A673 (cell line): ENCODE measurements around the gene NBPF20.
"Not testable (repeated sequence)": the region's sequence is repeated elsewhere in the genome, so short reads cannot be mapped to it uniquely, and the experiment has no call there.

Experiments
- EZH2 ChIP-seq: fragments of 200-600 bp; sonication (generic); IDR thresholded peaks from 2 replicates; pipeline ENCODE4 v1.6.1; 2017; ENCODE audit warnings: borderline replicate concordance, low read depth, mild to moderate bottlenecking, mixed read lengths, antibody characterized with exemption, low read length; ENCODE audit not compliant: poor library complexity, severe bottlenecking
- TF ChIP-seq, protein P1 (sequence below): fragments of 300-800, 200-600 bp; sonication (generic); conservative IDR thresholded peaks from 2 replicates; pipeline ENCODE4 v1.5.1; 2017; ENCODE audit warnings: low read depth, mild to moderate bottlenecking, antibody characterized with exemption, low read length, moderate library complexity, mixed read lengths

DNA sequence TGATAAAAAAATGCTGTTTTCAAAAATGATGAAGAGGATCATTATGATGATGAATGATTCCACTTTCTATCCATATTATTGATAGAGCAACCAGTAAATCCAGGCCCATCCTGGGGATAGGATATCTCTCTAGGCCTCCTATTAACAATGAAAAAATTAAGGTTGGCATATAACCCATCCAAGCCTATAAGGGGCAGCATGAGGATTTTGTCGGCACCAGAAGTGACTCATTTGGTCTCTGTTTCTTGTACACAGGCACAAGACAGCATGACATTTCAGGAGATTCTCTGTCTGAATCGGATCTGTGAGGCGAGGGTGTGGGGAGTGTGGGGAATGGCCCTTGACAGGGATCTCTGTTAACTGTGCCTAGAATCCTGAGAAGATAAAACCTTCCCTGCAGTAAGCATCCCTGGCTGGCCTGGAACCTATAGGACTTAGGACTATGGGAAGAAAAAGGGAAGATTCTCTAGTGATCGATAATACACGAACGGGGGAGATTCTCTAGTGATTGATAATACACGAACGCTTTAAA is 49.5 kb upstream of the NBPF20 start:
- TF ChIP-seq, protein P1, sequence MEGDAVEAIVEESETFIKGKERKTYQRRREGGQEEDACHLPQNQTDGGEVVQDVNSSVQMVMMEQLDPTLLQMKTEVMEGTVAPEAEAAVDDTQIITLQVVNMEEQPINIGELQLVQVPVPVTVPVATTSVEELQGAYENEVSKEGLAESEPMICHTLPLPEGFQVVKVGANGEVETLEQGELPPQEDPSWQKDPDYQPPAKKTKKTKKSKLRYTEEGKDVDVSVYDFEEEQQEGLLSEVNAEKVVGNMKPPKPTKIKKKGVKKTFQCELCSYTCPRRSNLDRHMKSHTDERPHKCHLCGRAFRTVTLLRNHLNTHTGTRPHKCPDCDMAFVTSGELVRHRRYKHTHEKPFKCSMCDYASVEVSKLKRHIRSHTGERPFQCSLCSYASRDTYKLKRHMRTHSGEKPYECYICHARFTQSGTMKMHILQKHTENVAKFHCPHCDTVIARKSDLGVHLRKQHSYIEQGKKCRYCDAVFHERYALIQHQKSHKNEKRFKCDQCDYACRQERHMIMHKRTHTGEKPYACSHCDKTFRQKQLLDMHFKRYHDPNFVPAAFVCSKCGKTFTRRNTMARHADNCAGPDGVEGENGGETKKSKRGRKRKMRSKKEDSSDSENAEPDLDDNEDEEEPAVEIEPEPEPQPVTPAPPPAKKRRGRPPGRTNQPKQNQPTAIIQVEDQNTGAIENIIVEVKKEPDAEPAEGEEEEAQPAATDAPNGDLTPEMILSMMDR = not testable (repeated sequence)
- not testable (repeated sequence) for TF ChIP-seq EZH2
